Kidney epithelial cell (primary cell): ENCODE data around the gene USP17L27. TPM values are rescaled to one million over a fixed set of nuclear protein-coding genes. Genes with fewer than 3 reads are reported as not detected.
A peak's percentile ranks its signal among the peaks of the same experiment; 100 is the strongest.
"Not testable (repeated sequence)": the region's sequence is repeated elsewhere in the genome, so short reads cannot be mapped to it uniquely, and the experiment has no call there.

Experiments
- DNase-seq: peaks from one replicate; pipeline ENCODE4 v3.0.0-alpha.2; 2010; ENCODE audit warnings: low read depth
- H3K27me3 ChIP-seq: 2 replicates; pipeline ENCODE4 v1.6.0; 2011; ENCODE audit warnings: low read length; ENCODE audit not compliant: control insufficient read depth, insufficient read depth
- H3K36me3 ChIP-seq: 2 replicates; pipeline ENCODE4 v1.5.1; 2011; ENCODE audit warnings: low read length; ENCODE audit not compliant: control insufficient read depth, insufficient read depth
- H3K4me3 ChIP-seq: 2 replicates; pipeline ENCODE4 v1.5.1; 2011; ENCODE audit warnings: low read depth, mild to moderate bottlenecking, control low read depth, low read length
- CTCF ChIP-seq: IDR thresholded peaks from 2 replicates; pipeline ENCODE4 v1.5.1; 2011; ENCODE audit warnings: mild to moderate bottlenecking, moderate library complexity, low read length, control low read depth, inconsistent platforms; ENCODE audit not compliant: insufficient read depth, poor library complexity, severe bottlenecking
- total RNA-seq: library from RNA; depleted of rRNA; stranded (reverse); fragments of >200 nt; gene quantifications from 2 replicates; pipeline ENCODE4 v1.2.3, GENCODE V29; 2015

Gene USP17L27
- total RNA-seq, 1 donor from 2014 or later: not detected

- peak; percentile 27 for TF ChIP-seq CTCF
- not testable (repeated sequence) for H3K27me3 ChIP-seq
Observed at GRCh38 chr4:9381012-9381534, 37.1 kb downstream of the USP17L27 start.

GRCh38 chr4:9384126-9384525 is 40.2 kb downstream of the USP17L27 start:
- no peaks in the 10 kb centered on the region for H3K27me3 ChIP-seq
- TF ChIP-seq CTCF: no peak
- peak; percentile 2 for DNase-seq
- no peaks in the 10 kb centered on the region for H3K36me3 ChIP-seq
- H3K4me3 ChIP-seq: no peak overlapping the region

More at GRCh38 chr4:9381012-9381534, 37.1 kb downstream of the USP17L27 start:
- not testable (repeated sequence) for H3K36me3 ChIP-seq, DNase-seq
- peak overlapping the region; percentile 48 for H3K4me3 ChIP-seq

GRCh38 chr4:9389001-9389400 is 45.1 kb downstream of the USP17L27 start:
- not testable (repeated sequence) for H3K4me3 ChIP-seq, H3K36me3 ChIP-seq, H3K27me3 ChIP-seq, DNase-seq

Other genes with a start within 250 kb of the USP17L27 start
- gene FAM90A26, start 173.7 kb upstream of the USP17L27 start, total RNA-seq: not detected in 2 replicates
- gene USP17L10, start 133.5 kb upstream of the USP17L27 start, total RNA-seq: not detected in 2 replicates
- gene USP17L11, start 128.7 kb upstream of the USP17L27 start, total RNA-seq: not detected in 2 replicates
- gene USP17L12, start 124.0 kb upstream of the USP17L27 start, total RNA-seq: not detected in 2 replicates
- not detected in 2 replicates for gene USP17L13, start 119.3 kb upstream of the USP17L27 start, total RNA-seq
- not detected in 2 replicates for gene USP17L15, start 109.8 kb upstream of the USP17L27 start, total RNA-seq
- gene USP17L17, start 100.3 kb upstream of the USP17L27 start, total RNA-seq: not detected in 2 replicates
- not detected in 2 replicates for gene USP17L18, start 95.5 kb upstream of the USP17L27 start, total RNA-seq
- gene USP17L19, start 90.8 kb upstream of the USP17L27 start, total RNA-seq: not detected in 2 replicates
- not detected in 2 replicates for gene USP17L20, start 86.0 kb upstream of the USP17L27 start, total RNA-seq
- gene USP17L21, start 81.3 kb upstream of the USP17L27 start, total RNA-seq: not detected in 2 replicates
- gene USP17L22, start 76.5 kb upstream of the USP17L27 start, total RNA-seq: not detected in 2 replicates
- gene USP17L24, start 19.0 kb upstream of the USP17L27 start, total RNA-seq: not detected in 2 replicates
- gene USP17L25, start 14.2 kb upstream of the USP17L27 start, total RNA-seq: not detected in 2 replicates
- not detected in 2 replicates for gene USP17L26, start 9.5 kb upstream of the USP17L27 start, total RNA-seq
- gene USP17L5, start 4.7 kb upstream of the USP17L27 start, total RNA-seq: not detected in 2 replicates
- not detected in 2 replicates for gene USP17L28, start 4.7 kb downstream of the USP17L27 start, total RNA-seq
- gene USP17L29, start 9.5 kb downstream of the USP17L27 start, total RNA-seq: not detected in 2 replicates
- gene USP17L30, start 19.0 kb downstream of the USP17L27 start, total RNA-seq: not detected in 2 replicates
- gene DEFB131A, start 100.3 kb downstream of the USP17L27 start, total RNA-seq: not detected in 2 replicates